Upper lobe of right lung (tissue), 1 donor: ENCODE results near the gene ITGA1. TPM values are rescaled to one million over a fixed set of nuclear protein-coding genes. Genes with fewer than 3 reads are reported as not detected.

Experiments
- ATAC-seq: fragments of 200-7000 bp; cut with Tn5 transposase; one replicate; pipeline ENCODE4 v1.9.1; 2020; ENCODE audit warnings: mild to moderate bottlenecking, moderate library complexity
- DNase-seq: peaks from one replicate; pipeline ENCODE4 v3.0.0-alpha.2; 2020
- H3K27ac ChIP-seq: fragments of 200-600 bp; one replicate; pipeline ENCODE4 v1.8.0; 2022
- H3K27me3 ChIP-seq: fragments of 200-600 bp; one replicate; pipeline ENCODE4 v1.8.0; 2022; ENCODE audit warnings: mild to moderate bottlenecking
- H3K36me3 ChIP-seq: fragments of 200-600 bp; one replicate; pipeline ENCODE4 v1.8.0; 2022
- H3K4me1 ChIP-seq: fragments of 200-600 bp; one replicate; pipeline ENCODE4 v1.8.0; 2022
- H3K4me3 ChIP-seq: fragments of 200-600 bp; one replicate; pipeline ENCODE4 v1.8.0; 2022; ENCODE audit warnings: mild to moderate bottlenecking
- H3K9me3 ChIP-seq: fragments of 200-600 bp; one replicate; pipeline ENCODE4 v1.8.0; 2022
- CTCF ChIP-seq: fragments of 200-600 bp; IDR thresholded peaks from one replicate; pipeline ENCODE4 v1.8.0; 2022; ENCODE audit warnings: antibody characterized with exemption
- intact Hi-C: fragments of 100-400 bp; cut with DNase I; formaldehyde crosslinking; loops from one replicate; pipeline ENCODE4 v1.11.0; 2022
- total RNA-seq: library from RNA; stranded (reverse); fragmentation: NEBNext Ultra II Directional; extraction: Animal tissue kit (Norgen Biotek cat#: 25700); gene quantifications from one replicate; pipeline ENCODE4 v1.2.1, GENCODE V29; 2021
- donor health status: DM: no; HTN: yes; CAD: no; lungs with severe emphysema.

Gene ITGA1
- total RNA-seq, 1 donor from 2014 or later = 94.8 TPM

DNA sequence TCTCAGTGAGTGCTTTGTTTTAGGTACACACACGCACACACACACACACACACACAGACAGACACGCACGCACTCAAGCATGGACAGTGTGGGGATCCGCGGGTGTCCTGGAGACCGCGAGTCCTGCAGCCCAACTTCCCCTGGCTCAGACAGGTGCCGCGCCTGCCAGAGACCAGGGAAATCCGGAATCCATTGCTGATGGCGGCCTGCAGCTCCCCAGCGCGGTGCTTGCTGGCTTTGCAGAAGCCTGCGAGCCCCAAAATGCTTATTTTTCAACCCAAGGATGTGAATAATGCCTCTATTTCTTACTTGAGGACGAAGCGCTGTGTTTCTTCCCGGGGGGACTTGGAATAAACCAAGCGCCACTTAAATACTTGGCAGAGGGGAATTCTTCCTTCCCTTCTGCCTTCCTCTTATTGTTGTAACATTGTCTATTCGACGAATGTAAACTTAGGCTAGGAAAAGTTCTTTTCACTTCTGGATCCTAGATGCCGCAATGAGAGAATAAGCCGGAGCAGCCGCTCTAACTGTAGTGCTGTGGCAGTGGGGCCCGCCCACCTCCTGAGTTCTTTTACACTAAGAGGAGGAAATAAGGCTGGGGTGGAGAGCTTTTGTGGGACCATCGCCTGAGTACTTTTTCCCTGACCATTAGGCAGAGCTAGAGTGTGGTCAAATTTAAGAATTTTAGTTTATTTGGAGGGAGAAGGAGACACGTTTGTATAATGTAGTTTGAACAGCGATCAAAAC, 202.2 kb downstream of the ITGA1 start:
- H3K36me3 ChIP-seq = no peaks in the 10 kb centered on the region
- peak overlapping the region; percentile 69 for H3K4me3 ChIP-seq
- H3K27me3 ChIP-seq = no peaks in the 10 kb centered on the region
- H3K27ac ChIP-seq = no peak overlapping the region
- ATAC-seq (peak; percentile 60), DNase-seq (peak; percentile 71)
- intact Hi-C loops = no loop called here
- H3K4me1 ChIP-seq = peaks cover 15% of the 10 kb centered on the region
- TF ChIP-seq CTCF = peak; percentile 28
- no peaks in the 10 kb centered on the region for H3K9me3 ChIP-seq

GRCh38 chr5:52990528-52990925, 202.8 kb downstream of the ITGA1 start:
- Histone ChIP-seq H3K9me3 (no peaks in the 10 kb centered on the region), H3K36me3 (no peaks in the 10 kb centered on the region), H3K4me1 (peaks cover 15% of the 10 kb centered on the region), H3K27ac (no peak overlapping the region), H3K4me3 (peak overlapping the region; percentile 69), H3K27me3 (no peaks in the 10 kb centered on the region)
- no peak for TF ChIP-seq CTCF
- ATAC-seq (no peak), DNase-seq (no peak)
- intact Hi-C loops = no loop called here

DNA sequence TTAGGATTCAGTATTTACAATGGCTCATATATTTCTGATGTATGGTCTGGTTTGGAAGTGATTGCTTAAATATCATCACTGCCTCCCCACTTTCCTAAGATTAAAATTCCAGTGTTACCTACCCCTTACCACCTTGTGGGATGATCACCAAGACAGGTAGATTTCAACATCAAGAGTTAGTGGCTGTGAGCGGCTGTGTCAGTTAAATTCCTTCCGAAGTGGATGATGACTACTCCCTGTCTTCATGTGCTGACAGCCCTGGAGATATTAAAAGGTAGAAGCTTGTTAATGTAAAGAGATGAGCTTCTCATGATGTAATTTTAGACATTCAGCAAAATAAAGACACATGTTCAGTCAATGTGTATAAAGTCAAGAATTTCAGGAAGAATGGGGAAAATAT, 205.7 kb downstream of the ITGA1 start:
- DNase-seq = no peak
- intact Hi-C loops = no loop called here
- Histone ChIP-seq H3K9me3 (no peaks in the 10 kb centered on the region), H3K4me3 (no peak overlapping the region), H3K27ac (no peak overlapping the region), H3K4me1 (peaks cover 4% of the 10 kb centered on the region), H3K36me3 (no peaks in the 10 kb centered on the region), H3K27me3 (no peaks in the 10 kb centered on the region)
- ATAC-seq = no peak
- no peak for TF ChIP-seq CTCF

GRCh38 chr5:52994266-52994665, 206.6 kb downstream of the ITGA1 start:
- Histone ChIP-seq H3K27ac (no peak overlapping the region), H3K4me3 (no peak overlapping the region), H3K36me3 (no peaks in the 10 kb centered on the region), H3K27me3 (no peaks in the 10 kb centered on the region), H3K4me1 (peaks cover 4% of the 10 kb centered on the region), H3K9me3 (no peaks in the 10 kb centered on the region)
- DNase-seq (no peak), ATAC-seq (no peak)
- intact Hi-C loops = no loop called here
- no peak for TF ChIP-seq CTCF

GRCh38 chr5:52995095-52995494, 207.4 kb downstream of the ITGA1 start:
- H3K9me3 ChIP-seq = no peaks in the 10 kb centered on the region
- H3K4me1 ChIP-seq = peaks cover 4% of the 10 kb centered on the region
- no peaks in the 10 kb centered on the region for H3K27me3 ChIP-seq
- H3K36me3 ChIP-seq = no peaks in the 10 kb centered on the region
- ATAC-seq (no peak), DNase-seq (no peak)
- intact Hi-C loops = no loop called here
- TF ChIP-seq CTCF = no peak
- H3K27ac ChIP-seq = no peak overlapping the region
- H3K4me3 ChIP-seq = no peak overlapping the region
